ENCODE data around the gene RPA3.

RPA3 gene

GRCh38 chr7:7757576-7757975, 39.2 kb upstream of the RPA3 start:
- TF ChIP-seq, protein P1, sequence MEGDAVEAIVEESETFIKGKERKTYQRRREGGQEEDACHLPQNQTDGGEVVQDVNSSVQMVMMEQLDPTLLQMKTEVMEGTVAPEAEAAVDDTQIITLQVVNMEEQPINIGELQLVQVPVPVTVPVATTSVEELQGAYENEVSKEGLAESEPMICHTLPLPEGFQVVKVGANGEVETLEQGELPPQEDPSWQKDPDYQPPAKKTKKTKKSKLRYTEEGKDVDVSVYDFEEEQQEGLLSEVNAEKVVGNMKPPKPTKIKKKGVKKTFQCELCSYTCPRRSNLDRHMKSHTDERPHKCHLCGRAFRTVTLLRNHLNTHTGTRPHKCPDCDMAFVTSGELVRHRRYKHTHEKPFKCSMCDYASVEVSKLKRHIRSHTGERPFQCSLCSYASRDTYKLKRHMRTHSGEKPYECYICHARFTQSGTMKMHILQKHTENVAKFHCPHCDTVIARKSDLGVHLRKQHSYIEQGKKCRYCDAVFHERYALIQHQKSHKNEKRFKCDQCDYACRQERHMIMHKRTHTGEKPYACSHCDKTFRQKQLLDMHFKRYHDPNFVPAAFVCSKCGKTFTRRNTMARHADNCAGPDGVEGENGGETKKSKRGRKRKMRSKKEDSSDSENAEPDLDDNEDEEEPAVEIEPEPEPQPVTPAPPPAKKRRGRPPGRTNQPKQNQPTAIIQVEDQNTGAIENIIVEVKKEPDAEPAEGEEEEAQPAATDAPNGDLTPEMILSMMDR (conservative IDR thresholded peaks at IDR 0.05; ENCODE audit: low read depth) = no peak
- no peak overlapping the region for H3K27ac ChIP-seq
- CTCF ChIA-PET = no interaction called here
- POLR2A ChIA-PET (ENCODE audit: low non-redundant PET) = no interaction called here
- DNase-seq (ENCODE audit: low spot score) = no peak

- DNase-seq (ENCODE audit: low spot score) = no peak
- ChIA-PET POLR2A (ENCODE audit: low non-redundant PET) (no interaction called here), CTCF (no interaction called here)
- TF ChIP-seq, protein P1 (conservative IDR thresholded peaks at IDR 0.05; ENCODE audit: low read depth) = no peak
- no peak overlapping the region for H3K27ac ChIP-seq
Observed at GRCh38 chr7:7756577-7756976, 38.2 kb upstream of the RPA3 start.

GRCh38 chr7:7751243-7752092, 33.1 kb upstream of the RPA3 start:
- TF ChIP-seq, protein P1 (conservative IDR thresholded peaks at IDR 0.05; ENCODE audit: low read depth) = no peak
- no peak for DNase-seq (ENCODE audit: low spot score)
- POLR2A ChIA-PET (ENCODE audit: low non-redundant PET) = no interaction called here
- CTCF ChIA-PET = interaction anchor here (1.4 kb wide), 1 partner anchor 70 kb away, joined by 4 read pairs; no protein-coding TSS in a partner anchor
- no peak overlapping the region for H3K27ac ChIP-seq

DNA sequence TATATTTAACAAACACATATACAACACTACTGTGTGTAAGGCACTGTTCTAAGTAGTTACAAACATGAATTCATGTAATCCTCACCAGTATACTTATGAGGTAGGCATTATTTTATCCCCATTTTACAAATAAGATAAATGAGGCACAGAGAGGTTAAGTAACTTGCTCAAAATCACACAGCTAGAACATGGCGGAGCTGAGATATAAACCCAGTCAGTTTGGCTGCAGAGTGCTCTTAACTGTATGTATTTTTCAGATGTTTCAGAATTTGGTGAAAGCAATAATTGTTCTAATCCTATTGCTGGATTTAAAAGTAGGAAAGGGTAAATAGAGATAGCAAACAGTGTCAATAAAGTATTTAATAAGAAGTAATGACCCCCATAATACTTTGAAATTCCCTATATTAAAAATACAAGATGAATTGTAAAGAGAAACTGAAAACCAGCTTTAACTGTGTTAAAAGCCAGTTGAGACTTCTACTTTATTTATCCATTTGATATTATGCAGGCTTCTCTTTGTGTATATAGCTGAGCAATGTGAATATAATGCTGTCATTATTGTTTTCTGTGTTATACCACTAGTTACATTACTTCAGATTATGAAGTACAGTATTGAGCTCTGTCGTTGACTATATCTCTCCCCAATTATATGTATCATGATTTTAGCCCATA, 32.3 kb upstream of the RPA3 start:
- DNase-seq (ENCODE audit: low spot score) = no peak
- H3K27ac ChIP-seq = no peak overlapping the region
- TF ChIP-seq, protein P1 (conservative IDR thresholded peaks at IDR 0.05; ENCODE audit: low read depth) = no peak
- ChIA-PET CTCF (interaction anchor here (0.5 to 1.4 kb wide), 2 partner anchors 12 to 69 kb away, joined by 4 read pairs; no protein-coding TSS in a partner anchor), POLR2A (ENCODE audit: low non-redundant PET) (no interaction called here)

- ChIA-PET POLR2A (ENCODE audit: low non-redundant PET) (no interaction called here), CTCF (no interaction called here)
- TF ChIP-seq, protein P1 (conservative IDR thresholded peaks at IDR 0.05; ENCODE audit: low read depth) = no peak
- DNase-seq (ENCODE audit: low spot score) = no peak
- H3K27ac ChIP-seq = no peak overlapping the region
Observed at GRCh38 chr7:7746458-7746857, 28.1 kb upstream of the RPA3 start.

DNA sequence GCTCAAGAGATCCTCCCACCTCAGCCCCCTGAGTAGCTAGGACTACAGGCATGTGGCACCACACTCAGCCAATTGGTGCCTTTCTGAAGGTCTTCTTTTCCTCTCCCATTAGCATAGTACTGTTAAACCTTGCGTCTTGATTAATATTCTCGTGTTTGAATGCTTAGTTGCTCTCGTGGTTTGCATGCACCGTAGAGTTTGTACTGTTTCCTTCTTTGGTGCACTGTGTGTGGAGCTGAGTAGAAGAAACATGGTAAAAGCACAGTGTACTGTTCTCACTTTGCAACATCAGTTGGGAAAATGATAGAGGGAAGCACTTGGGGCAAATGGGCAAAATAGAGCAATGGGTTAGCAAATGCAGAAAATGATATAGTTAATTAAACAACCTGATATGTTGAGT, 27.6 kb upstream of the RPA3 start:
- no peak overlapping the region for H3K27ac ChIP-seq
- ChIA-PET POLR2A (ENCODE audit: low non-redundant PET) (no interaction called here), CTCF (no interaction called here)
- DNase-seq (ENCODE audit: low spot score) = no peak
- TF ChIP-seq, protein P1 (conservative IDR thresholded peaks at IDR 0.05; ENCODE audit: low read depth) = no peak

All from RWPE1 (cell line).